ENCODE data around the gene TMPRSS11A.

TMPRSS11A gene, protein sequence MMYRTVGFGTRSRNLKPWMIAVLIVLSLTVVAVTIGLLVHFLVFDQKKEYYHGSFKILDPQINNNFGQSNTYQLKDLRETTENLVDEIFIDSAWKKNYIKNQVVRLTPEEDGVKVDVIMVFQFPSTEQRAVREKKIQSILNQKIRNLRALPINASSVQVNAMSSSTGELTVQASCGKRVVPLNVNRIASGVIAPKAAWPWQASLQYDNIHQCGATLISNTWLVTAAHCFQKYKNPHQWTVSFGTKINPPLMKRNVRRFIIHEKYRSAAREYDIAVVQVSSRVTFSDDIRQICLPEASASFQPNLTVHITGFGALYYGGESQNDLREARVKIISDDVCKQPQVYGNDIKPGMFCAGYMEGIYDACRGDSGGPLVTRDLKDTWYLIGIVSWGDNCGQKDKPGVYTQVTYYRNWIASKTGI

DNA sequence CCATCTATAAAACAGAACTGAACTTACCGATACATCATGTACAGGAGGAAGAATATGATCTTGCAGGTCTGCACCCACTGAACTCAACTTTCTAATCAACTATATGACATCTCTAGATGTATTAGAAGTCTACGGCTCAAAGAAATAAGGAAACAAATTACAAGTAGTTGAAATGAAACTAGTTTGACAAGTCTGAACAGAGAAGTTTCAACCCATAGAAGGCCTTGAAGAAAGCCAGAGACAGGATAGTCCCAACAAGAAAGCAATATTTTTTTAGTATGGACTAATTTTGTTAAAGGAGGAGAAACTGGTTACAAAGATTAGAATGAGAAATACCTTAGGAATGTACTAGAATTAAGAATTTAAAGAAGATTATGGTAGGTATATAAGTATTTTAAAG is at the start of gene TMPRSS11A:
Gene TMPRSS11A (minus strand): TSS at position 138 of the 400 bp plus-strand sequence. CDS start 100 bp downstream, at position 38.
- no peak for DNase-seq (ENCODE audit: low spot score)

DNA sequence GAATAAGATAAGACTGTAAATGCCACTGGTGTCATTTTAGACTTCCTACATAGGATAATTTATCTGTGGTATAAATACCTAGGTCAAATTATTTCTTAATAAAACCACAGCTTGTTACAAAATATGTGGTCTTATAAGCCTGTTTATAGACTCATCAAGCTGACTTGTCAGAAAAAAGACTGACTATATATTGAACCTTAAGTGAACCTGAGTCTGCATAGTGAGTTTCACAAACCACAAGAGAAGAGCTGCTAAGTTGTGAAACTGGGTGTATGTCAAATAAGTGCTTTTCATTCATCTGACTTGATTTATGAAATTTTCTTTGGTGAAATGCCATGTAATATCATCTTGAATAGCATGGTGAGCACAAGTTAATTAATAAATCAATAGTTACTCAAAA is 48.4 kb upstream of the TMPRSS11A start:
- no peak for DNase-seq (ENCODE audit: low spot score)

DNA sequence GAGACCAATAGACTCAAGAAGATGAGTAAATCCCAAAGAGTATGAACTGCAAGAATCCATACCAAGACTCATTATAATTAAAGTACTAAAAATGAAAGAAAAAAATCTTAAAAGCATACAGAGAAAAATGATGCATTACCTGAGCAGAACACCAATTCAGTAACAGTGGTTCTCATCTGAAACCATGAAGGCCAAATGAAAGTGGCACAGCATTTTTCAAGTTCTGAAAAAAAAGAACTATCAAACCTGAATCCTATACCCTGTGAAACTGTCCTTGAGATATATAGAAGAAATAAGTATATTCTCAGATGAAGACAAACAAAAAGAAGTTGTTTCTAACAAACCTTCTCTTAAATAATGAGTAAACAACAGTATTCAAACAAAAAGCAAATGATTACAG is 39.6 kb upstream of the TMPRSS11A start:
- DNase-seq (ENCODE audit: low spot score): no peak

DNA sequence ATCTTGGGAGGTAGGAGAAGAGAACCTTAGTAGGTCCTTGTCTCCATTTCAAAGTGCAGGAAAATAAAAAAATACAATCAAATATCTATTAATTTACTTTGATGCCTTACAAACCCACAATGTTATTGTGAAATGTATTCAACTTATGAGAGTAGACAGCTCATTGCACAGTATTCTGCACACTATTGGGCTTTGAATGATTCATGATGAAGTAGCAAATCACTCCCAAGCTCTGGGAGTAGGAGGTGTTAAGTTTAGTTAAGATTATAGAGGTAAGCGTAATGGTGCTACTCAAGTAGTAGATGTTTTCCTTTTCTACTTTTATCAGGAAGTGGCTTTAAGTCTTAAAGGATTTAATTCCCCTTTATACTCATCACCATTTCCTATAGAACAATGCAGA is 32.8 kb upstream of the TMPRSS11A start:
- no peak for DNase-seq (ENCODE audit: low spot score)

DNA sequence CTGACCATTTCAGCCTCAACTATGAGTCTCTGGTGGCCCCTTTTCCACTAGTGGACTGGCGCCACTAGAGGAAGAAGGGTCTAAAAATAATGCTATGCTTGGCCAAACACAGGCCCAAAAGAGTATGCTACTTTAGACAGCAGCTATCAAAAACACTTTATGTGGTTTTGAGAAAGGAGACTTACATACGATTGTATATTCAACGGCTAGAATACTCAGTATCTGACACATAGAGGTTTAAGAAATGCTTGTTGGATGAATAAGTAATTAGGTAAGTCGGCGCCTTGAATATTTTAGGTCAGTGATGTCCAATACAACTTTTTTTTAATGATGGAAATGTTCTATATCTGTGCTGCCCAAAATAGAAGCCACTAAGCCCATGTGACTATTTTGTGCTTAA is 25.7 kb upstream of the TMPRSS11A start:
- no peak for DNase-seq (ENCODE audit: low spot score)

DNA sequence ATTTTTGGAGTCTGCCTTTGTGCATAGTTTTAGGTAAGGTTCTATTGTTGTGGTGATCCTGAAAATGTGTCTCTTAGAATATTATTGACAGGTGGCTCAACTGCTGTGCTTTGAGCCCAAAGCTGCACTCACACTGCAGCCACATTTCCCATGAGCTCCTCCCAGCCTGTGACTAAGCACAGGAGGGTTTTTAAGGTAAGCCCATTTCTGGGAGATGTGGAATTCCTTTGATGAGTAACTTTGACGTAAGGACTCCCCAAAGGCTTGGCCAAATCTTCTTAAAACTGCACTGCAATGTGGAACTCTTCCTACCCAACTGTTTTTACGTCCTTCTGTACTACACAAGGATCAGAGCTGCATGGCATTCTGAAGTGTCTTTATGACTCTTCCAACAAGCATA is 20.0 kb upstream of the TMPRSS11A start:
- DNase-seq (ENCODE audit: low spot score): no peak

DNA sequence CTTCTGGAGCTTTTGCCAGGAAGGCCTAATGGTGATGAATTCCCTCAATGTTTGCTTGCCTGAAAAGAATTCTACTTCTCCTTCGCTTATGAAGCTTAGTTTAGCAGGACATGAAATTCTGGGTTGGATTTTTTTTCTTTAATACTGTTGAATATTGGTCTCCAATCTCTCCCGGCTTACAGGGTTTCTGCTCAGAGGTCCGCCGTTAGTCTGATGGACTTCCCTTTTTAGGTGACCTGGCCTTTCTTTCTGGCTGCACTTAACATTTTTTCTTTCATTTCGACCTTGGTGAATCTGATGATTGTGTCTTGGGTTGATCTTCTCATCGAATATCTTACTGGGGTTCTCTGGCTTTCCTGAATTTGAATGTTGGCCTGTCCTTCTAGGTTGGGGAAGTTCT is 17.2 kb upstream of the TMPRSS11A start:
- DNase-seq (ENCODE audit: low spot score): no peak

DNA sequence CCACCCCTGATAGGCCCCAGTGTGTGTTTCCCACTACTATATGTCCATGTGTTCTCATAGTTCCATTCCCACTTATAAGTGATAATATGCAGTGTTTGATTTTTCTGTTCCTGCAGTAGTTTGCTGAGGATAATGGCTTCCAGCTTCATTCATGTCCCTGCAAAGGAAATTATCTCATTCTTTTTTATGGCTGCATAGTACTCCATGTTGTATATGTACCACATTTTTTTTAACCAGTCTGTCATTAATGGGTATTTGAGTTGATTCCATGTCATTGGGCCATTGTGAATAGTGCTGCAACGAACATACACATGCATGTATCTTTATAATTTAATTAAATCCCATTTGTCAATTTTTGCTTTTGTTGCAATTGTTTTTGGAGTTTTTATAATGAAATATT is 10.3 kb upstream of the TMPRSS11A start:
- DNase-seq (ENCODE audit: low spot score): no peak

DNA sequence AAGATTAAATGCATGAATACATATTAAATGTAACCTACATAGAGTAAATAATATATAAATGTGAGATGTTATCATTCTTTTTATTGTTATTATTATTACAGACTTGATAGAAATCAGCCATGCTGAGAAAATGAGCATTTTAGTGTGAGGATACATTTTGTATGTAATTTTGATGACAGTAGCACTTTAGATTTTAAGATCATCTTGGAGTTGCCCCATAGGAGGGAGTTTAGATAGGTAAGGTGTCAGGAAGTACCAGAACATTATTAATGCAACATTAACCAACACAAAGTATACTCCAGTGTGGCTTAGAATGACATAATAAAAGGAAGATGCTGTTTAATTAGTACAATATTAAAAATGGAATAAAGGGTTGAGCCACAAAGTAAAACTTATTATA is 8.4 kb downstream of the TMPRSS11A start:
- DNase-seq (ENCODE audit: low spot score): no peak

DNA sequence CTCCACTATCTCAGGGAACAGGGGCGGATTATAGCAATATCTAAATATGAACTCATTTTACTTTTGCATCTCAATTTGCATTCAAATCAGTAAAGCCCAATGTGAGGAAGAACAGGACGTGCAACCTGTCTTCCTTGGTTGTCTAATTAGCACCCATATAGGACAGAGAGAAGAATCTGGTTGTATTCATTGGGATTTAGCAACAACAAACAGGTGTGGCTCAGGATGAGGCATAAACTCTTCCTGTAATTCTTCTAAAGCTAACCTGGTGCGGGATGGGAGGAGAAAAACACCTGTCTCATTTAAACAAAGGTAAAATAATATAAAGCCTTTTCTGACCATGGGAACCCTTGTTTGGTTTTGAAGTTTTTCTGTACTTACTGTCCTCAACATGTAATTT is 22.2 kb downstream of the TMPRSS11A start:
- DNase-seq (ENCODE audit: low spot score): no peak

DNA sequence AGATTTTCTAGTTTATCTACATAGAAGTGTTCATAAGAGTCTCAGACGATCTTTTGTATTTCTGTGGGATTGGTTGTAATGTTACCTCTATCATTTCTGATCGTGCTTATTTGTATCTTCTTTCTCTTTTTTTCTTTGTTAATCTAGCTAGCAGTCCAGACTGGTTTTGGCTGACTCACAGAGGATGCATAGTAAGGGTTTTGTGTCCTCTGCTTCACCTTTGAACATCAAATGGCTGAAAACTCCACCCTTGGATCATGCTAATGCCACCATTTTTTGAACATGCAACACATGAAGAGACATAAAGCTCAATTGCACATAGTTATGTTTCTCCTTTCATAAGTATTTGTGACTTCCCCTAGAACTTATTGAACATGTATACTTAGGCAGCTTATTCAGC is 22.8 kb downstream of the TMPRSS11A start:
- no peak for DNase-seq (ENCODE audit: low spot score)

DNA sequence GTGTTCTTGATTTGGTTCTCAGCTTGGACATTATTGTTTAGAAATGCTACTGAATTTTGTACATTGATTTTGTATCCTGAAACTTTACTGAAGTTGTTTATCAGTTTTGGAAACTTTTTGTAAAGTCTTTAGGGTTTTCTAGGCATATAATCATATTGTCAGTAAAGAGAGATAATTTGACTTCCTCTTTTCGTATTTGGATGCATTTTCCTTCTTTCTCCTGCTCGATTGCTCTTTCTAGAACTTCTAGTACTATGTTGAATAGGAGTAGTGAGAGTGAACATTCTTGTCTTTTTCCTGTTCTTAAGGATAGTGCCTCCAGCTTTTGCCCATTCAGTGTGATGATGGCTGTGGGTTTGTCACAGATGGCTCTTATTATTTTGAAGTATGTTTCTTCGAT is 24.1 kb downstream of the TMPRSS11A start:
- no peak for DNase-seq (ENCODE audit: low spot score)

DNA sequence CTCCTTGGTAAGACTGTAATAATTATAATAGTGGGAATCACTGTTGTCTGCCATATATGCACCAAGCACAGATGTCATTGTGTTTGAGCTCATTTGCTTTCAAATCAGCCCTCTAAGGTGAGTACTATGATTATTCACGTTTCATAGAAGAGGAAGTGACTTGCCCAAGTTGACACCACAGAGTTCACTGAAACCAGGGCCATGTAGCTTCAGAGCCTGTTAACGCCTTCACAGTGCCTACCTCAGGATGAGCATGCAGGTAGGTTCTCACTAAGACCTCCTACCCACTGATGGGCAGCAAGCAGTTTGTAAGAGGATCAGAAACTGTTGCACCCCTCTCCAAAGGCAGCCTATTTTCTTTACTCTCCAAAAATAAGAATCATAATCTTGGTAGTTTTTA is 27.4 kb downstream of the TMPRSS11A start:
- DNase-seq (ENCODE audit: low spot score): no peak

DNA sequence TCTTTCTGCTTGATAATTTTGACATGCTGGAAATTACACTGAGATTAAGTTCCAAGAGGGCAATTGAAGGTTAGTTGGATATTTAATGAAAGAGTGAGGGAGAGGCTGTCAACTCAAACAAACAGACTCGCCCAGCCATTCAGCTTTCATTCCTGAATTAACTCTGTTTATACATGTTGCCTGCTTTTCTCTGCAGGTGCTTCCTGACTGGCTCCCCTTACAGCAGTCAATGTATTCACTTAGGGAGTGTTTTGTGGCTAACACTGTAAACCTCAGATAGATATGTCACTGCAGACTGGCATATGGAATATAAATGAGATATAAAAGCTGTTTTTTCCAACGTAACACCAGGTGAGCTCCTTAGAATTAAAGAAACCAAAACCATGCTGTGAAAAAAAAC is 28.7 kb downstream of the TMPRSS11A start:
- no peak for DNase-seq (ENCODE audit: low spot score)

DNA sequence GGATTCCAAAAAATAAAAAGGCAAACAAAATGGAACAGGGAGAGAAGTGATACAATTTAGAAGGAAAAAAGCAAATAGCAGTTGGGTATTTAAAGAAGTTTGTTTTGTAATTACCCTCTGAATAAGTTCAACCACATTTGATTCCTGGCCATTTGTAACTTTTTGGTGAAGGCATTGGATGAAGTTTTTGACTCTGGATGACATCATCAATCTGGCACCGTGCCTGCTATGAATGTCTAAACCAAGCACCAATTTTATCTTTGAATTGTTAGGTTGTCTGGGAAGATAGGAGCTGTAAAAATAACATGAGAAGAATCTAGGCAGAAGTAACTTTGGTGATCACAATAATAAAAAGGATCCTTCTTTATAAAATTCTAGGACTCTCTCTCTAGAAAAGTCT is 29.5 kb downstream of the TMPRSS11A start:
- DNase-seq (ENCODE audit: low spot score): no peak

DNA sequence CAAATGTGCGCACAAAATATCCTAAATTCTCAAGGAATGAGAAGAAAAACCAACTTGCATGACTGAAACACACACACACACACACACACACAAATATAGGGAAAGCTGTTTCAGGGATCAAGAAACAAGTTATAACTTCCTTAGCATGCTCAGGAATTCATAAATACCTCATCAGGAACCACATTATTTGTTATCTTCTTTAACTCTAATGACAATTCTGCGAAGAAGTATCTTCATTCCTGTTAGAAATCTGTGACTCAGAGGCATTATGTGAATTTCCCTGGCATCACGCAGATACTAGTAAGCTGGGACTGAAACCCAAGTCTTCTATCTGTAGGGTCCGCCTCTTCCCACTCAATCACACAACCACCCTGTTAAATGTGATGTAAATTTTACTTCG is 30.3 kb downstream of the TMPRSS11A start:
- no peak for DNase-seq (ENCODE audit: low spot score)

DNA sequence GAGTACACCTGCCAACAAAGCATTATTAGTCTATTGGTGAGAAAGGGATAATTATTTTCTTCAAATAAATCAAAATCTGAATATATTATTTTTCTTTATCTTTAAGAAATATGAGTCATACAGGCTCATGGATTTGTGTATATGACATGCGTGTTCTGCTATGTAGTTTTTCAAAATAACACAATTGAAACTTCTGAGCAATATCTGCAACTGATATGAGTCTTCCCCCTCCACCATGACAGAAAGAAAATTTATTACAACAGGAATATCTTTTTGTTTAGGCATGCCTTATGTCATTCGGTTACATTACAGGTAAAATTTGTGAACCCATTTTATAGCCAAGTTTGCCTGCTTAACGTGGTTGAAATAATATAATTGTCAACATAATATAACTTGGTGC is 32.0 kb downstream of the TMPRSS11A start:
- DNase-seq (ENCODE audit: low spot score): no peak

DNA sequence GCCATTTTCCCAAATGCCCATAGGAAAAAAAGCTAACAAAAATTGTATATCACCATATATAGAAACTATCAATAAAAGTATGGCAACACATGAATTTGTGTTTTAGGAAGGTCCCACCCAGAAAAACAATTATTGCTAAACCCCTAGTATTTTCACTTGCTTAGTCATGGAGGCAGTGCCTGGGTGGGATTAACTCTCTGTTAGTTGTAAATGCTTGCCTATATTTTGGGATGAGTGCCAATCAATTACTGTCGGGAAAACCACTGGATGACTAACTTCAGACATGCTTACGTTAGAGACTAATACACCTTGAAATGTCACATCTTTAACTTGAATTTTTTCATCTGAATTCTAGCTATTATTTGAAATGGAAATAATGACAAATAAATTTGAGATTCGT is 33.9 kb downstream of the TMPRSS11A start:
- no peak for DNase-seq (ENCODE audit: low spot score)

DNA sequence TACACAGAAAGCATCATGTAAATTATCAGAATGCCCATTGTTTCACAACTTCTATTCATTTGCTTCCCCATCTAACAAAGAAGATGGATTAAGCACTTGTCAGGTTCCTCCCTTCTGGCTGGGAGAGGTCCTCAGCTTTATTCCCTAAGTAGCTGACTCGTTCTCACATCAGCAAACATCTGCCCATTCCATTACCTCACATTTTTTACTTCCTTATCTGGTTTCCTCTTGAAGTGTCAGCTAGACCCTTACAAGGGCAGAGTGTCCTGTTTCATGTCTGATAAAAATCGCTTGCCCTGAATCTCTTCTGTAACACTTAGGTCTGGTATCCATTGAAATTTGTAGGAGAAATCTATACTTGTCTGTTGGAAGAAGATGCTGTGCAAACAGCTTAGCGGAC is 34.7 kb downstream of the TMPRSS11A start:
- no peak for DNase-seq (ENCODE audit: low spot score)

DNA sequence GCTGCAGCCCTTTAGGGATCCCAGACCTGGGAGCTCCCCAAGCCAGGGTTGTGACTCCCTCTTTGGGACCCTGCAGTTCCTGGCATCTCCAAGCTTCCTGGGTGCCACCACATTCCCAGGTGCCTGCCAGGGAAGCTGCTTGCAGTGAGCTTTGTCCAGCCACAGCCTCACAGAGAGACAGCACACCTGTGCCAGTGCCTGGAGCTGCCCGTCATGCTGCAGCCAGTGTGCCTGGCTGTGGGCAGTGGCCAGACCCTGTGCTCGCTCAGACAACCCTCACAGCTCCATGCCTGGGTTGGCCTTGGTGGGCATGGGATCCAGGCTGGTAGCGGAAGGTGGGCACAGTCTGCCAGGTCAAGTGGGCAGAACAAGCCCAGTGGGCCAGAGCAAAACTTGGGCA is 36.0 kb downstream of the TMPRSS11A start:
- no peak for DNase-seq (ENCODE audit: low spot score)

DNA sequence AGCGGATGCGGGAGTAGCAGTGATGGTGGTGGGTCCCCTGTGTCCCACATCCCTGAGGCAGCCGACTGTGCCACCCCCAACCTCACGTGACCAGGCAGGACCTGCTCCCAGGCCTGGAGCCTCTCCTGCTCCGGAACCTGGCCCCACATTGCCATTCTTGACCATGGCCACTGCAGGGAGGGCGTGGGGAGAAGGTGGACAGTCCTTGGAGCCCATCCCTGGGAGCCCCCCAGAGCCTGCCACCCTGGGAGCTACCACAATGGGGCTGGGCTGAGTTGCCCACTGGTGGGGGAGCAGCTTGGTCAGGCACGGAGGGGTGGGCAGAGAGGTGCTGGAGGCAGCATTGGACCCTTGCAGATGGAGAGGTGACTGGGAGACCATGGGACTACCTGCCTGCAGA is 36.8 kb downstream of the TMPRSS11A start:
- no peak for DNase-seq (ENCODE audit: low spot score)

DNA sequence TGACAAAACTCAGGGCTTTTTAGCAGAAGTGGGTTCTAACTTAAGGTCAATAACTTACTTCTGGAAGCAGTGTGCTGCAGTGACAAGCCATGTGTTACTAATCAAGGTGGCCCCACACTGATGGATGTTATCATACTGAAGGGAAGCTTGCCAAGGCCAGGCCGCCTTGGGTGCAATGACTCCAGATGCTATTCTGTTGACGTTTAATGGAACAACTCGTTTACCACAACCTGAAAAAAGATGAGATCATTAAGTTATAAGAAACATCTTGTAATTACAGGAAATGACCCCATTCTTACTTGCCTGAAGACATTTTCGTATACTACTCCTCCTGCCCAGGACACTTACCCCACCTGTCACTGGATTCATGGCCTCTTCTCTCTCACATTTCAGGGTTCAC is 40.6 kb downstream of the TMPRSS11A start:
- no peak for DNase-seq (ENCODE audit: low spot score)

DNA sequence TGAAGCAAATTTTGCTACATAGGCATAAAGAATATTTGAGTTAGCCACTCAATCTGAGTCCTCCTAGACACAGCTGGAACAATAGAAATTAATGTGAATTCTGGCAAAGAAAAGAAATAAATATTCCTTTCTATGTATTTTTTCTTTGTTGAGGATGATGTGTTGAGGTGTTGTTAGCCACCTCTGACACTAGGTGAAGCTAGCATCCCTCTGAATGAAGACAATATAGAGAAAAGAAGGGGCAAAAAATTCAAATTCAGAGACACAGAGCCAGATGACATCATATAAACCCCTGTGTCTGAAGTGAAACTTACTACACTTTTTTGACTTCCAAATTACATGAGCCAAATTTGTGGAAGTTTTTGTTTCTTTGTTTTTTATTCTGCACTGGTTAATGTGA is 44.9 kb downstream of the TMPRSS11A start:
- DNase-seq (ENCODE audit: low spot score): no peak

DNA sequence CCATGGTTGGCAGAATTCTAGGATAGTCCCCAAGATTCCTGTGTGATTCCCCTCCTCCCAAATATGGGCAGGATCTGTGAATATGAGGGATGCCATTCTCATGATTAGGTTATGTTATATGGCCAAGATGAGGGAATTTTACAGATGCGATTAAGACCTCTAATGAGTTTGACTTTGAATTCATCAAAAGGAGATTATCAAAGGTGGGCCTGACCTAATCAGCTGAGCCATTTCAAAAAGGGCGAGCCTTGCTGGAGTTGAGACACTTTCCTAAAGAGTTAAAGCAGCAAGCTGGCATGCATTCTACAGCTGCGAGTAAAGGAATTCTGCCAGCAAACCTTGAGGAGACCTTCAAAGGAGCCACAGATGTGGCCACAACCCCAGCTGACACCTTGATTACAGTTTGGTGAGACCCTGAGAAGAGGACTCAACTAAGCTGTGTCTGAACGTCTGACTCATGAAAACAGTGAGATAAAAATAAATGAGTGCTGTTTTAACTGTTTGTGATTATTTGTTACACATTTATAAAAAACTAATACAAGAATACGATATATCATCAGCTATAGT is 47.8 kb downstream of the TMPRSS11A start:
- no peak for DNase-seq (ENCODE audit: low spot score)
